Sigmoid colon (tissue), 3 donors: ENCODE results near the gene MGAT4C.

Source experiments
- POLR2A ChIP-seq, 2 donors: fragments of 450-650 bp; IDR thresholded peaks; one replicate each; pipeline ENCODE4 v1.6.1; 2016; ENCODE audit warnings: antibody characterized with exemption in 2 of 2, mild to moderate bottlenecking in 2 of 2, moderate library complexity in 2 of 2
- TF ChIP-seq, protein P1 (sequence below), 4 experiments: fragments of 450-650 bp in 3 of 4; fragments of 200-600 bp in 1 of 4; IDR thresholded peaks; one replicate each; pipeline ENCODE4 v1.5.1; 2016 to 2019; ENCODE audit warnings: antibody characterized with exemption in 4 of 4, mild to moderate bottlenecking in 3 of 4, moderate library complexity in 2 of 4

DNA sequence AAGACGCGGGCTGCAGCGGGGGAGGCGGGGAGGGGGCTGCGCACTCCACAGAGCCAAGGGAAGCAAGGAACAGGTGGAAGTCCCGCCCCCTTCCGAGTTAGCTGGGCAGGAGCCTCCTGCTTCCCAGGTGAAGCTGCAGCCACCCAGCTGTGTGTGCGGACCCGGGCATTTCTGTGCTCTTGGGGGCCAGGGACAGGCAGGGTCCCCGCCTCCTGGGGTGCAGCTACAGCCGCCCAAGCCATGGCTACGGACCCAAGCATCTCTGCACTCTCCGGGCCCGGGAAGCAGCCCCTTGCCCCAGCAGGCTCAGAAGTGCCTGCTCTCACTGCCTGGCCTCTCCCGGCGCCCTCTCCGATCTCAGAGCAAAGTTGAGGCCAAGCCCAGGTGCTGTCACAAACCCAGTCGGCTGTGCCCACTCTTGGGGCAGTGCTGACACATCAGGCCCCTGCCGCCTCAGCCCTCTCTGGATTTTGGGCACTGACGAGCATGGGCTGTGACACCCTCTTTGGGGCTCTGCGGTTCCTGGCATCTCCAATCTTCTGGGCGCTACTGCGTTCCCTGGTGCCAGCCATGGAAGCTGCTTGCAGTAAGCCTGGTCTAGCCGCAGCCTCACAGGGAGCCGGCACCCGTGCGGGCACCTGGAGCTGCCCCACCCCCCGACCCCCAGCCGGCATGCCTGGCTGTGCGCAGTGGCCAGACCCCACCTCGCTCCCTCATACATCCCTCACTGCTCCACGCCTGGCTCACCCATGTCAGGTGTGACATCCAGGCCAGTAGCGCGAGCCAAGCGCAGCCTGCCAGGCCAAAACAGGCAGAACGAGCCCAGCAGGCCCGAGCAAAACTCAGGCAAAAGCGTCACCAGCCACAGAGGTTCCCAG, 8.5 kb upstream of the MGAT4C start:
- TF ChIP-seq, protein P1, sequence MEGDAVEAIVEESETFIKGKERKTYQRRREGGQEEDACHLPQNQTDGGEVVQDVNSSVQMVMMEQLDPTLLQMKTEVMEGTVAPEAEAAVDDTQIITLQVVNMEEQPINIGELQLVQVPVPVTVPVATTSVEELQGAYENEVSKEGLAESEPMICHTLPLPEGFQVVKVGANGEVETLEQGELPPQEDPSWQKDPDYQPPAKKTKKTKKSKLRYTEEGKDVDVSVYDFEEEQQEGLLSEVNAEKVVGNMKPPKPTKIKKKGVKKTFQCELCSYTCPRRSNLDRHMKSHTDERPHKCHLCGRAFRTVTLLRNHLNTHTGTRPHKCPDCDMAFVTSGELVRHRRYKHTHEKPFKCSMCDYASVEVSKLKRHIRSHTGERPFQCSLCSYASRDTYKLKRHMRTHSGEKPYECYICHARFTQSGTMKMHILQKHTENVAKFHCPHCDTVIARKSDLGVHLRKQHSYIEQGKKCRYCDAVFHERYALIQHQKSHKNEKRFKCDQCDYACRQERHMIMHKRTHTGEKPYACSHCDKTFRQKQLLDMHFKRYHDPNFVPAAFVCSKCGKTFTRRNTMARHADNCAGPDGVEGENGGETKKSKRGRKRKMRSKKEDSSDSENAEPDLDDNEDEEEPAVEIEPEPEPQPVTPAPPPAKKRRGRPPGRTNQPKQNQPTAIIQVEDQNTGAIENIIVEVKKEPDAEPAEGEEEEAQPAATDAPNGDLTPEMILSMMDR (IDR thresholded peaks at IDR 0.05): no peak
- TF ChIP-seq POLR2A (IDR thresholded peaks at IDR 0.05): no peak
